GM12878 (cell line): Measurements from ENCODE around the gene USH1G. TPM values are rescaled to one million over a fixed set of nuclear protein-coding genes. Genes with fewer than 3 reads are reported as not detected.

Source experiments
- ATAC-seq: fragments of 200-7000 bp; cut with Tn5 transposase; 3 replicates; pipeline ENCODE4 v1.9.1; 2020; ENCODE audit warnings: mild to moderate bottlenecking, moderate library complexity
- BruUV-seq: library from RNA; stranded (reverse); fragments of 400-500 nt; replicated peaks from 2 replicates; lab custom pipeline; 2021; lab: Mats Ljungman, UMichigan
- CTCF ChIA-PET: fragments of 300-600 bp; sonication (Branson Sonifier 250); formaldehyde crosslinking; extraction: SDS; loops from one replicate; lab custom pipeline; 2021; ENCODE audit warnings: inconsistent platforms; lab: Yijun Ruan, JAX
- POLR2A ChIA-PET: fragments of 350-600 bp; formaldehyde crosslinking; extraction: SDS; loops from one replicate; lab custom pipeline; 2021; ENCODE audit warnings: inconsistent platforms; lab: Charles Lee
- RAD21 ChIA-PET: fragments of 300-600 bp; sonication (Branson Sonifier 250); formaldehyde crosslinking; loops from one replicate; lab custom pipeline; 2023; ENCODE audit warnings: antibody characterized with exemption; ENCODE audit not compliant: unreplicated experiment; lab: Charles Lee
- SMC1A ChIA-PET: fragments of 300-600 bp; sonication (Branson Sonifier 250); formaldehyde crosslinking; loops from one replicate; lab custom pipeline; 2023; ENCODE audit not compliant: unreplicated experiment, uncharacterized antibody; lab: Charles Lee
- DNase-seq: peaks from one replicate; pipeline ENCODE4 v3.0.0-alpha.2; 2011; ENCODE audit warnings: low read depth, low spot score
- FAIRE-seq: peaks from 3 replicates; lab custom pipeline; 2011; peaks lifted over from hg19 to GRCh38; lab: Jason Lieb, UNC
- H2AFZ ChIP-seq: 2 replicates; pipeline ENCODE4 v1.6.0; 2011; ENCODE audit warnings: low read depth, low read length, control low read depth; ENCODE audit not compliant: control insufficient read depth
- H3K27ac ChIP-seq: 2 replicates; pipeline ENCODE4 v1.5.1; 2011; ENCODE audit warnings: control low read depth; ENCODE audit not compliant: control insufficient read depth, insufficient read depth
- H3K27me3 ChIP-seq, 2 experiments: replicated peaks in 1 of 2; 2 replicates each; pipeline versions ENCODE4 v1.6.0 to v1.6.1; 2011; ENCODE audit warnings: low read length in 1 of 2; ENCODE audit not compliant: control insufficient read depth in 2 of 2, insufficient read depth in 2 of 2
- H3K36me3 ChIP-seq, 2 experiments: 2 replicates each; pipeline ENCODE4 v1.5.1; 2011; ENCODE audit warnings: low read length in 1 of 2; ENCODE audit not compliant: control insufficient read depth in 2 of 2, insufficient read depth in 2 of 2
- H3K4me1 ChIP-seq: 2 replicates; pipeline ENCODE4 v1.6.1; 2011; ENCODE audit warnings: mild to moderate bottlenecking, low read length, moderate library complexity, mixed read lengths; ENCODE audit not compliant: control insufficient read depth, insufficient read depth
- H3K4me2 ChIP-seq: 2 replicates; pipeline ENCODE4 v1.6.0; 2011; ENCODE audit warnings: control low read depth; ENCODE audit not compliant: control insufficient read depth, insufficient read depth
- H3K4me3 ChIP-seq: fragments of 200-600 bp; sonication (generic); 2 replicates; pipeline ENCODE4 v1.5.1; 2016
- H3K79me2 ChIP-seq: 2 replicates; pipeline ENCODE4 v1.6.0; 2011; ENCODE audit warnings: low read length; ENCODE audit not compliant: control insufficient read depth, insufficient read depth
- H3K9ac ChIP-seq: 2 replicates; pipeline ENCODE4 v1.8.0; 2011; ENCODE audit warnings: low read length, control low read depth, mixed read lengths; ENCODE audit not compliant: control insufficient read depth, insufficient read depth
- H3K9me3 ChIP-seq: replicated peaks from 3 replicates; pipeline ENCODE4 v1.5.1; 2011; ENCODE audit warnings: mild to moderate bottlenecking, low read length; ENCODE audit not compliant: control insufficient read depth, insufficient read depth
- H4K20me1 ChIP-seq: 2 replicates; pipeline ENCODE4 v1.6.0; 2011; ENCODE audit not compliant: control insufficient read depth, insufficient read depth
- ASH2L ChIP-seq: fragments of 300-600, 200-600 bp; sonication (generic); IDR thresholded peaks from 2 replicates; pipeline ENCODE4 v1.6.1; 2017; ENCODE audit warnings: low read depth, mild to moderate bottlenecking, borderline replicate concordance
- CREB1 ChIP-seq: IDR thresholded peaks from 2 replicates; pipeline ENCODE4 v1.6.1; 2012; ENCODE audit warnings: low read depth, mild to moderate bottlenecking, inconsistent platforms
- HDAC6 ChIP-seq: fragments of 200-600 bp; sonication (generic); IDR thresholded peaks from one replicate; pipeline ENCODE4 v1.8.0; 2017; ENCODE audit warnings: antibody characterized with exemption; ENCODE audit not compliant: unreplicated experiment
- IKZF2 ChIP-seq, 2 experiments: fragments of 450-650 bp; IDR thresholded peaks; 2 replicates each; pipeline ENCODE4 v1.6.1; 2017; ENCODE audit warnings: mild to moderate bottlenecking in 2 of 2, moderate library complexity in 2 of 2
- JUND ChIP-seq: IDR thresholded peaks from 2 replicates; pipeline ENCODE4 v1.6.1; 2012; ENCODE audit warnings: low read depth, mild to moderate bottlenecking, low read length, improper control_type of control experiment, moderate library complexity
- MEF2B ChIP-seq: fragments of 450-650 bp; IDR thresholded peaks from 2 replicates; pipeline ENCODE4 v1.6.1; 2018; ENCODE audit warnings: mild to moderate bottlenecking, moderate library complexity; ENCODE audit not compliant: partially characterized antibody, poor library complexity, severe bottlenecking
- NFIC ChIP-seq: IDR thresholded peaks from 2 replicates; pipeline ENCODE4 v1.6.1; 2012; ENCODE audit warnings: low read depth, mild to moderate bottlenecking, inconsistent platforms, low read length, moderate library complexity
- NR2C2 ChIP-seq: IDR thresholded peaks from 2 replicates; pipeline ENCODE4 v1.6.1; 2011; ENCODE audit warnings: borderline replicate concordance, low read depth; ENCODE audit not compliant: control insufficient read depth, insufficient read length
- PRDM15 ChIP-seq: fragments of 450-650 bp; formaldehyde crosslinking; IDR thresholded peaks from 2 replicates; pipeline ENCODE4 v1.4.0; 2020; ENCODE audit warnings: mild to moderate bottlenecking, moderate library complexity
- TCF3 ChIP-seq: IDR thresholded peaks from 2 replicates; pipeline ENCODE4 v1.6.1; 2012; ENCODE audit warnings: low read depth, mild to moderate bottlenecking, low read length, borderline replicate concordance; ENCODE audit not compliant: insufficient read depth
- ZBTB11 ChIP-seq: fragments of 450-650 bp; formaldehyde crosslinking; IDR thresholded peaks from 2 replicates; pipeline ENCODE4 v1.5.0; 2022; ENCODE audit warnings: mild to moderate bottlenecking, missing genetic modification characterization
- ZBTB4 ChIP-seq: fragments of 450-650 bp; formaldehyde crosslinking; IDR thresholded peaks from 2 replicates; pipeline ENCODE4 v1.4.0; 2022; ENCODE audit warnings: mild to moderate bottlenecking, moderate library complexity
- ZNF274 ChIP-seq: IDR thresholded peaks from one replicate; pipeline ENCODE4 v1.8.0; 2011; ENCODE audit not compliant: insufficient read length, insufficient read depth
- WGBS: methylation state at CpG from one replicate; pipeline ENCODE4 v1.1.6; 2016; ENCODE audit warnings: low lambda C conversion rate; ENCODE audit not compliant: insufficient replicate concordance, insufficient coverage; ENCODE audit errors: missing lambda C conversion rate; 5-methylcytosine and 5-hydroxymethylcytosine counted together
- in situ Hi-C: fragments of 300-500 bp; cut with MboI; formaldehyde crosslinking; loops from 9 replicates; pipeline ENCODE4 v1.14.3; 2018; ENCODE audit warnings: mixed read lengths
- intact Hi-C: fragments of 100-400 bp; cut with micrococcal nuclease; formaldehyde crosslinking; loops from one replicate; pipeline ENCODE4 v1.14.2; 2022; ENCODE audit not compliant: unreplicated experiment
- polyA plus RNA-seq, 11 experiments: library from polyadenylated mRNA; depleted of rRNA in 4 of 11; unstranded in 6 of 11; stranded (reverse) in 5 of 11; fragments of >200 nt; fragmentation: Nextera tagmentation in 4 of 11; fragmentation: Illumina TruSeq in 1 of 11; extraction: Ambion mirVana in 4 of 11; extraction: Trizol in 1 of 11; gene quantifications; 1 replicate in 1 of 11; 2 replicates in 10 of 11; pipeline versions ENCODE4 v1.2.1 to v1.2.3, GENCODE V29; 2011 to 2016; ENCODE audit warnings: inconsistent platforms in 2 of 11, missing spikeins in 2 of 11, low read depth in 1 of 11
- total RNA-seq, 4 experiments: library from RNA; depleted of rRNA in 3 of 4; stranded (reverse); fragments of >200 nt in 3 of 4; fragmentation: Illumina TruSeq in 1 of 4; extraction: Trizol in 1 of 4; gene quantifications; 2 replicates each; pipeline versions ENCODE4 v1.2.1 to v1.2.3, GENCODE V29; 2013 to 2021

Gene USH1G
- total and polyA plus RNA-seq, 10 of the 15 experiments (the other 5 are each of a cell fraction or from before 2014, with no cell fraction given), result 0.05 to 0.62 (median 0.09) TPM; not detected in 7

GRCh38 chr17:74898376-74898946 is 24.6 kb downstream of the USH1G start:
- H3K9me3 ChIP-seq, result no peaks in the 10 kb centered on the region
- in situ Hi-C loops (no loop called here), intact Hi-C loops (no loop called here)
- H3K9ac ChIP-seq, result no peak overlapping the region
- no peak overlapping the region for H3K27ac ChIP-seq
- RAD21 ChIA-PET, result interaction anchor here (1.3 kb wide), 1 partner anchor 107 kb away, joined by 3 read pairs; no protein-coding TSS in a partner anchor
- ATAC-seq (no peak), FAIRE-seq (no peak), DNase-seq (no peak)
- SMC1A ChIA-PET, result no interaction called here
- BruUV-seq, result no TSS peak
- 30% methylated on average over 11 of the region's 11 CpGs for WGBS
- no peaks in the 10 kb centered on the region for H3K4me1 ChIP-seq
- CTCF ChIA-PET, result interaction anchor here (1.2 to 1.4 kb wide), 3 partner anchors 20 to 153 kb away, joined by 3 to 4 read pairs (median 3); no protein-coding TSS in a partner anchor
- no peaks in the 10 kb centered on the region for H3K79me2 ChIP-seq
- no peaks in the 10 kb centered on the region for H4K20me1 ChIP-seq
- H3K4me3 ChIP-seq, result no peak overlapping the region
- H3K36me3 ChIP-seq, result no peaks in the 10 kb centered on the region
- no peak overlapping the region for H2AFZ ChIP-seq
- POLR2A ChIA-PET, result no interaction called here
- H3K27me3 ChIP-seq, result peaks cover 4 to 12% of the 10 kb centered on the region in 2 experiments
- no peak overlapping the region for H3K4me2 ChIP-seq
- TF ChIP-seq HDAC6 (no peak), CREB1 (no peak), IKZF2 (IDR thresholded peaks at IDR 0.05) (no peak), JUND (no peak), PRDM15 (CRISPR knock-in tag) (no peak), ASH2L (no peak), MEF2B (no peak), ZBTB4 (CRISPR knock-in tag) (no peak), NFIC (no peak), TCF3 (no peak), ZNF274 (no peak), ZBTB11 (CRISPR knock-in tag) (no peak), NR2C2 (no peak)
